HL-60 (cell line): Measurements from ENCODE around the gene SPRTN.

Experiments
- DNase-seq, 2 experiments: peaks; one replicate each; pipeline ENCODE4 v3.0.0-alpha.2; 2010 to 2020; ENCODE audit warnings: low read depth in 1 of 2, low spot score in 1 of 2
- H3K27ac ChIP-seq: fragments of 250-450 bp; sonication (Bioruptor Pico); replicated peaks from 2 replicates; pipeline ENCODE4 v1.5.1; 2020; ENCODE audit warnings: mild to moderate bottlenecking, moderate library complexity
- H3K27me3 ChIP-seq: fragments of 250-450 bp; sonication (Bioruptor Pico); 2 replicates; pipeline ENCODE4 v1.5.1; 2021; ENCODE audit warnings: mild to moderate bottlenecking, moderate library complexity; ENCODE audit not compliant: insufficient read depth, poor library complexity, severe bottlenecking
- H3K4me3 ChIP-seq: replicated peaks from 2 replicates; pipeline ENCODE4 v1.5.1; 2011; ENCODE audit warnings: mild to moderate bottlenecking, control low read depth, low read length; ENCODE audit not compliant: insufficient read depth
- CTCF ChIP-seq: IDR thresholded peaks from one replicate; pipeline ENCODE4 v1.5.1; 2011; ENCODE audit warnings: low read length, control low read depth, inconsistent platforms; ENCODE audit not compliant: insufficient read depth
- GABPA ChIP-seq: IDR thresholded peaks from 2 replicates; pipeline ENCODE4 v1.6.1; 2012; ENCODE audit warnings: low read depth
- POLR2AphosphoS5 ChIP-seq: IDR thresholded peaks from 2 replicates; pipeline ENCODE4 v1.6.1; 2012; ENCODE audit warnings: low read depth
- REST ChIP-seq: IDR thresholded peaks from 2 replicates; pipeline ENCODE4 v1.6.1; 2012; ENCODE audit warnings: low read depth; ENCODE audit not compliant: insufficient replicate concordance
- SPI1 ChIP-seq: IDR thresholded peaks from 2 replicates; pipeline ENCODE4 v1.6.1; 2012; ENCODE audit warnings: low read depth, mild to moderate bottlenecking, borderline replicate concordance

Gene SPRTN

GRCh38 chr1:231322880-231323530, 15.1 kb upstream of the SPRTN start:
- H3K27me3 ChIP-seq = no peaks in the 10 kb centered on the region
- TF ChIP-seq CTCF = no peak
- no peak for TF ChIP-seq GABPA
- no peak for TF ChIP-seq REST
- no peak for TF ChIP-seq POLR2AphosphoS5
- no peak for TF ChIP-seq SPI1
- H3K27ac ChIP-seq = no peak overlapping the region
- no peak for DNase-seq
- H3K4me3 ChIP-seq = no peak overlapping the region

- no peak overlapping the region for H3K27ac ChIP-seq
Measured at GRCh38 chr1:231324660-231325059, 13.4 kb upstream of the SPRTN start.

More at GRCh38 chr1:231324660-231325059, 13.4 kb upstream of the SPRTN start:
- Histone ChIP-seq H3K4me3 (no peak overlapping the region), H3K27me3 (no peaks in the 10 kb centered on the region)
- DNase-seq = no peak
- TF ChIP-seq SPI1 (no peak), REST (no peak), CTCF (no peak), POLR2AphosphoS5 (no peak)
